ENCODE results near the gene INPP4B. TPM values are rescaled to one million over a fixed set of nuclear protein-coding genes. Genes with fewer than 3 reads are reported as not detected.

INPP4B gene
- polyA plus RNA-seq, 4 donors, result 7.5 to 10.6 (median 8.8) TPM

DNA sequence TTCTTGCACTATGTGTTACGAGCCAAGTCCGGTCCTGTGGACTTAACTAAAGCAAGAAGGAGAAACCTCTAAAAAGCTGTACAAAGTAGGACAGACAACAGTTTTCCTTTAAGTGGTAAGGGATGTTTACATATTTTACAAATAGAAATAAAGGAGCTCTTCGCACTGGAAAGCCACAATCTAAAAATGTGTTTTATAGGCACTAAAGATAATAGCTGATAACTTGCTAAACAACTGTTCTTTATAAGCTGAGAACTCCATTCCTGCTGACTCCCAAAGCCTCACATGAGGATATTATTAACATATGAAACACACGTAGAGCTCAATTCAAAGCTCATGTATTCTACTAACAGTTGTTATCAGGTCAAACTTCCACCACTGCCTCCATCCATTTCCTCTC lies 519.9 kb downstream of the INPP4B start:
- no peak for DNase-seq (ENCODE audit: low read depth in 4 of 4, low spot score in 3 of 4)

GRCh38 chr4:142324572-142324971 lies 521.5 kb downstream of the INPP4B start:
- DNase-seq (ENCODE audit: low read depth in 4 of 4, low spot score in 3 of 4), result no peak

GRCh38 chr4:142322996-142323395 lies 523.1 kb downstream of the INPP4B start:
- no peak for DNase-seq (ENCODE audit: low read depth in 4 of 4, low spot score in 3 of 4)

DNA sequence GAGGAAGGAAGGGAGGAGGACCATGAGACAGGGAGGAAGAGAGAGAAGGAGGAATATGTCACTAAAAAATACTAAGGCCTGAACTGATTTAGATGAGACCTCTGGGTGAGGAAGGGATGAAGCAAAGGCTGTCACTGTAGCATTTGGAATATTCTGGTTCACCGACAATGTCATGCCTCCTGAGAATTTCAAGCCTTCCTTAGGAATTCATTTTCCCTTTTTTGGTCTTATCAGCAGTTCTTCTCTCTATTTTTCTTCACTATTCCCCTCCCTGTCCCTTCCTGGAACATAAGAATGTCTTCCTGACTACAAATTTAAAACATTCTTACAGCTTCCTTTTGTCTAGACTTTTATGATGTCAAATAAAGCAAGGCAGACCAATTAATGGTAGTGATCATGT lies 527.8 kb downstream of the INPP4B start:
- no peak for DNase-seq (ENCODE audit: low read depth in 4 of 4, low spot score in 3 of 4)

GRCh38 chr4:142316913-142317312 lies 529.2 kb downstream of the INPP4B start:
- DNase-seq (ENCODE audit: low read depth in 4 of 4, low spot score in 3 of 4), result no peak

DNA sequence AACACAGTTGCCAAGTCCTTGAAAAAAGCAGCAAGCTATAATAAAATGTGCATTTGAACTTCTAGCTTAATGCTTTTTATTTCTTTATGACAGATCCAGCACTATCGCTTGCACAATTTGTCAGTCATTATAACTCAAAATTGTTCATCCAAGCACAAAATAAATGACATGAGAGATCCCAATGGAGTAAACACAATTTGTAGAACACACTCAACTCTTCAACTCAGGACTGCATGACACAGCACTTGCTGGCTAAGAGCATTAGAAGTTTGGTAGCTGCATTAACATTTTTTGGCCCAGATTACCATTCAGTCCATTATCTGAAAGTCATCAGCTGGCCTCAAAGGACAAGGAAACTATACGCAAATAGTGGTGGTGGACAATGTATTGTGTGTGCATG lies 530.1 kb downstream of the INPP4B start:
- DNase-seq (ENCODE audit: low read depth in 4 of 4, low spot score in 3 of 4), result no peak

- DNase-seq (ENCODE audit: low read depth in 4 of 4, low spot score in 3 of 4), result peak in 3 of 4 donors; percentile 12 to 33 (median 20)
Observed at GRCh38 chr4:142314686-142315085, 531.4 kb downstream of the INPP4B start.

DNA sequence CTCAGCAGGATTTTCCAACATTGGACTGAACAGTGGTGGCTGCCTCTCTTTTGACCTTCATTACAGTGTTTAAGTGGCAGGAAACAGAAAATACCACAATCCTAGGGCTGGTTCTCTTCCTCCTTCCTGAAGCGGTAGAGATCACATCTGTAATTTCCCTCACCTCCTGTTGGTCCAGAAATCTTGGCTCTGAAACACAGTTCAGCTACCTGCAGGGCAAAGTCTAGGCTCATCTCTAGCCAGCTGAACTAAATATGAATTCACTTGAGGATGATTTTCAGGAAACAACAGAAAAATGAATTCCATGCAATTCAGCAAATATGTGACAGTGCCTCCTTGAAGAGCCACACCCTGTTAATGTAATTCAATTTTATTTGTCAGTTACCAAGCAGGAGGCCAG lies 531.9 kb downstream of the INPP4B start:
- no peak for DNase-seq (ENCODE audit: low read depth in 4 of 4, low spot score in 3 of 4)

DNA sequence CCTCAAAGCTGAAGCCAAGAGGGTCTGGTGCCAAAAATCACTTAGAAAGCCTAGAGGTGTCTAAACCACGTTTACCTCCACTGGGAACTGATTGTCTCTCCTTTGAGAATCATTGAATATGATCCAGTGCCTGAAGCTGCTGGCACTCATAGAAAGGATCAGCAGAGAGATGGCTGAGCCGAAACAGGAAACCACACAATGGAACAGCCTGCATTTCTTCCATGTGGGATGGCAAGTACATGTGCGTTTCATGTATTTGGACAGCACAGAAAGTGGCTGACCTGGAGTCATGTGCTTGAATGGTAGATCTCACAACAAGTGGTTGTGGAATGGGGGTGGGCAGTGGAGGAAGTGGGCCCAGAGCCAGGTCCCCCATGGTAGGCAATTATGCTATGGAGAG lies 533.7 kb downstream of the INPP4B start:
- no peak for DNase-seq (ENCODE audit: low read depth in 4 of 4, low spot score in 3 of 4)

GRCh38 chr4:142311916-142312315 lies 534.2 kb downstream of the INPP4B start:
- no peak for DNase-seq (ENCODE audit: low read depth in 4 of 4, low spot score in 3 of 4)

DNA sequence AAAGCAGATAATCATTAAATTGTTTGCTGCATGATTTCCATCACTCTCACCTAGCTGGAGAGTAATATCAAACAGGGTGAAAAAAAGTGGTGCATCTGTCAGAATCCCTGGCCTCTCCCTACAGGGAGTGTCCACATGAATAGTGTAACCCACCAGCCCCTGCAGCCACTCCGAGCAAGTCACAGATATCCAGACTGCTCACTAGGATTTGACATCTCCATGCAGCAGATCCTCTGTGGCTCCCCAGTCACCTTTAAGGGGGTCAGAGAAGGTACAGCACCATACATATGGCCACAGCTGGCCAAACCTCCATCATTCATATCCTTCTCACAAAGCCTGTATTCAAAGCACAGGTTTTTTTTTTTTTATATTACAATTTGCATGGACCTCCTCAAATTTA lies 536.3 kb downstream of the INPP4B start:
- no peak for DNase-seq (ENCODE audit: low read depth in 4 of 4, low spot score in 3 of 4)

DNA sequence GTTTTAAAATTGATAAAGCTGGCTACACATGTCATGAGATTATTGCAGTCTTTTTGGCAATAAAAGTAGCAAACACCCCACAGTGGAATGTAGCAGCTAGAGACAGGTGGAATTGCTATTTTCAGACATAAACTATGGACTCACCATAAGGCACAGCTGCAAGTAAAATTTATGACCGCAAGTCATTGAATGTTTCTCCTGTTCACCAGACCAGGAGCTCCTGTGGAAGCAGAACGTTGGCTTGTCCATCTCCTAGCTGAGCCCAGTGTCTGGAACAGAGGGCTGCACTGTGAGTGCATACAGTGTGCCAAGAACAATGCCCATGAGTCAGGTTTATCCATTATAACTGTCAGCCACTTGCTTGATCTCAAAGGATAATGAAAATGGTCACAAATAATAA lies 538.2 kb downstream of the INPP4B start:
- no peak for DNase-seq (ENCODE audit: low read depth in 4 of 4, low spot score in 3 of 4)

GRCh38 chr4:142297313-142297712 lies 548.8 kb downstream of the INPP4B start:
- DNase-seq (ENCODE audit: low read depth in 4 of 4, low spot score in 3 of 4), result no peak

GRCh38 chr4:142293536-142293935 lies 552.6 kb downstream of the INPP4B start:
- DNase-seq (ENCODE audit: low read depth in 4 of 4, low spot score in 3 of 4), result no peak

GRCh38 chr4:142292231-142292630 lies 553.9 kb downstream of the INPP4B start:
- no peak for DNase-seq (ENCODE audit: low read depth in 4 of 4, low spot score in 3 of 4)

DNA sequence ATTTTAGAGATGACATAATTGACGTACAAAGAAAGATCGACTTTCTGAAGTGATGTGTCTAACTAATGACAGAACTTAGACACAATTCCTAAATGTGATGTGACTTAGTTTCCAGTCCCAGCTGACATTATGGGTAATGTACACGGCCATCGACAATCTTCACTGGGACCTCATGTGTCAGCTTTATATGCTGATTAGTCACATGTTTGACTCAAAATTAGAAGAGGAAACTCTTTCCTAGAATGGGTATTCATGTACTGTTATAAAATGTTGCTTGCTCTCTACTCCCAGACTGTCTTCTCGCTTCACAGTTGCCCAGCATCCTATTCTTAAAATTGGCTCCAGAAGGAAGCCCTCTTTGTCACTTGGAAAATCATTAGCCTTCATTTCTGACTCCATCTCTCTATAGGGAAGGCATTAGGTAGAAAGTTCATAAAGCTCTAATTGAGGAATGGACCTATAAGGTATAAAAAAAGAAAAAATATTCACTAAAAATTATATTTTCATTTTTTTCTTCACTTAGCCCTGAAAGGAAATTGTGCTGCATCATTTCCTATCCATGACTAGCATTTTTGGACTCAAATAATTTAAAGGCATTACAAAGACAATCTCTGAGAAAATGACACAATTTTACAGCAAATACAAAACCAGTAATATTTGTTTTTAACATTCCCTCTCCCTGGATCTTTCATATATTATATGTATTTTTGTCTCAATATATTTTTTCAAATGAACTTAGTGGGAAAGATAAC lies 554.6 kb downstream of the INPP4B start:
- DNase-seq (ENCODE audit: low read depth in 4 of 4, low spot score in 3 of 4), result no peak

DNA sequence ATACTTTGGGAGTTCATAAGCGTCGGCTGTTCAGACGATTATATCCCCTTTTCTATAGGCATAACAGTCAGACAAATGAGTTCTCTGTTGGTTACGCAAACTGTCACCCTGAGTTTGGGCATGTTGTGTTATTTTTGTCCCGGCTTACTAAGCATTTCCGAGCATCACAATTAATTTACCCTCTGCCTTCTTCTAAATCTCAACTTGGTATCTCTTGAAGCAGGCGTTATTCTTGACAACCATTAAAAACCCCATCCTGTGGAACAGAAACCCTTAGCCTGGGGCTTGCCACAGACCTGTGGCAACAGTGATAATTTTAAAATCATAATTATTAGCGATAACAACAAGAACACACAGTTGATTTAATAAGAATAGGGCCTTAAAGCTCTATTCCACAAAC lies 558.7 kb downstream of the INPP4B start:
- DNase-seq (ENCODE audit: low read depth in 4 of 4, low spot score in 3 of 4), result no peak

GRCh38 chr4:142285222-142285583 lies 560.9 kb downstream of the INPP4B start:
- no peak for DNase-seq (ENCODE audit: low read depth in 4 of 4, low spot score in 3 of 4)

GRCh38 chr4:142284402-142285221 lies 561.5 kb downstream of the INPP4B start:
- no peak for DNase-seq (ENCODE audit: low read depth in 4 of 4, low spot score in 3 of 4)

DNA sequence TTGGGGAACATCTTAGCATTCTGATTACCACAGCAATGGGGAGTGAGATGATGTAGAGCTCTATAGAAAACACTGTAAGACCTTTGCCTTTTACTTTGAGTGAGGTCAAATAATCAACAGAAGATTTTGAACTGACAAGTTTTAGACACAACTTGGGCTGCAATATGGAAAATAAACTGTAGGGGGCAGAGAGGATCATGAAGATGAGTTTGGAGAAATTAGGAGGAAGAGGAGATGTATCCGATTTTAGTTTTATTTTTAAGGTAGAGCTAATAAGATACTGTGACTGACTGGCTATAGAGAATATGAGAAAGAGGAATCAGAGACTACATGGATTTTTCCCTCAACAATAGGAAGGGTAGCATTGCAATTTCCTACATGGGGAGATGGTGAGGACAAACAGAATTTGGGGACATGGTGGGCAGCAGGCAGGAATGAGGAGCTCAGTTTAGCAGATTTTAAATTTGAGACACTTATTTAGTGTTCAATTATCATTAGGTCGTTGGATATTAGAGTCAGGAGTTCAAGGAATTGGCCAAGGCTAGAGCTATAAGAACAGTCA lies 563.1 kb downstream of the INPP4B start:
- no peak for DNase-seq (ENCODE audit: low read depth in 4 of 4, low spot score in 3 of 4)

GRCh38 chr4:142281999-142282398 lies 564.1 kb downstream of the INPP4B start:
- DNase-seq (ENCODE audit: low read depth in 4 of 4, low spot score in 3 of 4), result no peak

DNA sequence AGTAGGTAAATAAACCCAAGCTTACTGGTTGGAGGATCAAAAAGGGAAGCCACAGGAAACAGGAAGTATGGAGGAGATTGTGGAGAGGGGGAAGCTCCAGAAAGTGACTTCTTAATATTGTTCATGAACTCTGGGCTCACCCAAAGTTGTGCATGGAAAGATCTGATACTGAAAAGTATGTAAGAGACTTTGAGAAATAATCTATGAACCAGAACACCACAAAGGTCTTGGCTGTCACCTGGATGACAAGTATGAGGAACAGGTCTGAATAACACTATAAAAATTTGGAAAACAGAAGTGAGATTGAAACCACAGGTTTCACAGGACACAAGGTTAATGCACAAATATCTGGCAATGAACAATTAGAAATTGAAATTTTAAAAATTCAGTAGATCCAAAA lies 567.4 kb downstream of the INPP4B start:
- DNase-seq (ENCODE audit: low read depth in 4 of 4, low spot score in 3 of 4), result no peak

Data from right renal pelvis (tissue), 4 donors.